T-cell (primary cell): ENCODE measurements around the gene TUBGCP6. TPM values are rescaled to one million over a fixed set of nuclear protein-coding genes. Genes with fewer than 3 reads are reported as not detected.
"Not testable (repeated sequence)": the region's sequence is repeated elsewhere in the genome, so short reads cannot be mapped to it uniquely, and the experiment has no call there.

Source experiments
- ATAC-seq, 4 experiments: fragments of 200-7000 bp in 3 of 4; fragments of 150-1000 bp in 1 of 4; cut with Tn5 transposase; replicated peaks in 1 of 4; 1 replicate in 3 of 4; 2 replicates in 1 of 4; pipeline ENCODE4 v1.10.0; 2021; ENCODE audit warnings: moderate library complexity in 3 of 4, mild to moderate bottlenecking in 2 of 4, moderate number of reproducible peaks in 1 of 4
- CTCF ChIA-PET, 2 donors: fragments of 300-600 bp; sonication (Branson Sonifier 250); formaldehyde crosslinking; loops; one replicate each; lab custom pipeline; 2022; ENCODE audit warnings: antibody characterized with exemption in 2 of 2; lab: Charles Lee
- POLR2A ChIA-PET, 2 donors: fragments of 300-600 bp; sonication (Branson Sonifier 250); formaldehyde crosslinking; loops; one replicate each; lab custom pipeline; 2022; ENCODE audit warnings: antibody characterized with exemption in 2 of 2; lab: Charles Lee
- DNase-seq, 35 experiments: peaks; one replicate each; pipeline versions ENCODE4 v3.0.0 to v3.0.0-alpha.2; 2013 to 2023
- H3K27ac ChIP-seq: one replicate; pipeline ENCODE4 v1.5.1; 2013; ENCODE audit warnings: low read length
- H3K27me3 ChIP-seq, 2 experiments: replicated peaks in 1 of 2; 1 replicate in 1 of 2; 2 replicates in 1 of 2; pipeline versions ENCODE4 v1.6.1 to v1.7.0; 2013; ENCODE audit warnings: low read length in 1 of 2, mixed read lengths in 1 of 2; ENCODE audit not compliant: control insufficient read depth in 2 of 2, insufficient read depth in 2 of 2; ENCODE audit errors: extremely low read depth in 1 of 2
- H3K36me3 ChIP-seq, 2 donors: 1 replicate in 1 of 2; 2 replicates in 1 of 2; pipeline versions ENCODE4 v1.6.1 to v1.7.0; 2013; ENCODE audit warnings: low read length in 1 of 2; ENCODE audit not compliant: control insufficient read depth in 2 of 2, insufficient read depth in 1 of 2; ENCODE audit errors: extremely low read depth in 1 of 2
- H3K4me1 ChIP-seq, 2 experiments: 1 replicate in 1 of 2; 2 replicates in 1 of 2; pipeline versions ENCODE4 v1.6.1 to v1.7.0; 2013; ENCODE audit warnings: low read length in 2 of 2, mixed read lengths in 1 of 2; ENCODE audit not compliant: insufficient read depth in 2 of 2, control insufficient read depth in 1 of 2; ENCODE audit errors: extremely low read depth in 1 of 2
- H3K4me3 ChIP-seq, 2 donors: 1 replicate in 1 of 2; 2 replicates in 1 of 2; pipeline versions ENCODE4 v1.5.1 to v1.7.0; 2013; ENCODE audit warnings: mild to moderate bottlenecking in 2 of 2, low read length in 1 of 2, moderate library complexity in 1 of 2; ENCODE audit not compliant: control insufficient read depth in 1 of 2; ENCODE audit errors: extremely low read depth in 1 of 2
- H3K9me3 ChIP-seq: 2 replicates; pipeline ENCODE4 v1.7.0; 2013
- H3K27ac Mint-ChIP-seq, 2 donors: one replicate each; pipeline ENCODE4 v1.8.0; 2020 to 2021; ENCODE audit warnings: mild to moderate bottlenecking in 2 of 2, mixed read lengths in 2 of 2
- H3K27me3 Mint-ChIP-seq, 2 donors: one replicate each; pipeline ENCODE4 v1.8.0; 2021 to 2022; ENCODE audit warnings: mixed read lengths in 2 of 2
- H3K36me3 Mint-ChIP-seq: one replicate; pipeline ENCODE4 v1.8.0; 2021; ENCODE audit warnings: mixed read lengths
- H3K4me1 Mint-ChIP-seq, 3 donors: one replicate each; pipeline ENCODE4 v1.8.0; 2020 to 2022; ENCODE audit warnings: mixed read lengths in 3 of 3, mild to moderate bottlenecking in 1 of 3
- H3K4me3 Mint-ChIP-seq, 3 donors: one replicate each; pipeline ENCODE4 v1.8.0; 2020 to 2022; ENCODE audit warnings: mild to moderate bottlenecking in 3 of 3, mixed read lengths in 3 of 3, moderate library complexity in 3 of 3
- H3K9me3 Mint-ChIP-seq, 3 donors: one replicate each; pipeline ENCODE4 v1.8.0; 2020 to 2022; ENCODE audit warnings: mixed read lengths in 3 of 3
- WGBS: methylation state at CpG from one replicate; pipeline ENCODE4 v1.1.5; 2013; ENCODE audit warnings: missing lambda C conversion rate; ENCODE audit not compliant: insufficient coverage; 5-methylcytosine and 5-hydroxymethylcytosine counted together
- total RNA-seq, 35 experiments: library from RNA in 6 of 35; stranded (reverse) in 6 of 35; fragments of 120-200 nt in 1 of 35; gene quantifications; one replicate each; pipeline versions ENCODE4 v1.2.1 to v1.2.4 and lab custom pipeline; 2013 to 2026

The TUBGCP6 gene
- total RNA-seq, 5 donors from 2014 or later (not counting 1 experiment from before 2014, with no cell fraction given), result 129 to 144 (median 132) TPM

DNA sequence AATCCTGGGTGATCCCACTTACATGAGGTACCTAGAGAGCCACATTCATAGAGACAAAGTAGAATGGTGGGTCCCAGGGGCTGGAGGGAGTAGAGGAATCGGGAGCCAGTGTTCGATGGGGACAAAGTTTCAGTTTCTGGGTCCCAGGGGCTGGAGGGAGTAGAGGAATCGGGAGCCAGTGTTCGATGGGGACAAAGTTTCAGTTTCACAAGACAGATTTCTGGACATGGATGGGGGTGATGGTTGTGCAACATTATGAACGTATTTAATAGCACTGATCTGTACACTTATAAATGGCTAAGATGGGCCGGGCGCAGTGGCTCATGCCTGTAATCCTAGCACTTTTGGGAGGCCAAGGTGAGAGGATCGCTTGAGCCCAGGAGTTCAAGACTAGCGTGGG is 39.8 kb downstream of the TUBGCP6 start:
- CTCF ChIA-PET, result interaction anchor here in 1 of 2 donors (0.5 kb wide), 1 partner anchor 14 kb away, joined by 6 read pairs; no protein-coding TSS in a partner anchor
- H3K27me3 ChIP-seq, DNase-seq, H3K4me3 ChIP-seq, H3K4me3 Mint-ChIP-seq, H3K9me3 ChIP-seq, POLR2A ChIA-PET, ATAC-seq, H3K9me3 Mint-ChIP-seq, H3K27ac ChIP-seq, H3K27me3 Mint-ChIP-seq: not testable (repeated sequence)
- Histone ChIP-seq H3K36me3 (peaks cover 0 to 17% of the 10 kb centered on the region in 2 donors), H3K4me1 (peaks cover 4 to 29% of the 10 kb centered on the region in 2 experiments)
- peaks cover 30 to 34% (median 33%) of the 10 kb centered on the region in 3 donors for H3K4me1 Mint-ChIP-seq
- peak overlapping the region; percentile 2 to 57 for H3K27ac Mint-ChIP-seq
- WGBS, result 96% methylated on average over 7 of the region's 9 CpGs
- H3K36me3 Mint-ChIP-seq, result peaks cover 20% of the 10 kb centered on the region

DNA sequence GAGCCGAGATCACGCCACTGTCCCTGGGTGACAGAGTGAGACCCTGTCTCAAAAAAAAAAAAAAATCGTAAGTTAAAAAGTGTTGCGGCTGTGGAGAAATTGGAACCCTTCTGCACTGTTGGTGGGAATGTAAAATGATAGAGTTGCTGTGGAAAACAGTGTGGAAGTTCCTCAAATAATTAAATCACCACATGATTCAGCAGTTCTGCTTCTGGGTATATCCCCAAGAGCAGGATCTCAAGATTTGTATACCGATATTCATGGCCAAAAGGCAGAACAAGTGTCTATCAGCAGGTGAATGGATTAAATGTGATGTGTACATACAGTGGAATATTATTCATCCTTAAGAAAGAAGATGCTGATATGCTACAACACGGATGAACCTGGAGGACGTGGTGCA is 40.3 kb downstream of the TUBGCP6 start:
- CTCF ChIA-PET, result interaction anchor here in 1 of 2 donors (0.5 kb wide), 1 partner anchor 14 kb away, joined by 6 read pairs; no protein-coding TSS in a partner anchor
- H3K4me1 Mint-ChIP-seq, result peaks cover 27 to 33% (median 33%) of the 10 kb centered on the region in 3 donors
- no peaks in the 10 kb centered on the region for H3K27me3 Mint-ChIP-seq
- Histone ChIP-seq H3K27me3 (no peaks in the 10 kb centered on the region), H3K4me1 (peaks cover 4 to 29% of the 10 kb centered on the region in 2 experiments), H3K9me3 (no peaks in the 10 kb centered on the region), H3K4me3 (no peak overlapping the region), H3K27ac (no peak overlapping the region), H3K36me3 (peaks cover 0 to 16% of the 10 kb centered on the region in 2 donors)
- no peaks in the 10 kb centered on the region for H3K9me3 Mint-ChIP-seq
- ATAC-seq, result no peak
- H3K36me3 Mint-ChIP-seq, result peaks cover 16% of the 10 kb centered on the region
- peak overlapping the region in 1 of 2 donors; percentile 57 for H3K27ac Mint-ChIP-seq
- POLR2A ChIA-PET, result no interaction called here
- no peak overlapping the region for H3K4me3 Mint-ChIP-seq
- DNase-seq, result no peak
- WGBS, result 98% methylated on average over 6 of the region's 7 CpGs

DNA sequence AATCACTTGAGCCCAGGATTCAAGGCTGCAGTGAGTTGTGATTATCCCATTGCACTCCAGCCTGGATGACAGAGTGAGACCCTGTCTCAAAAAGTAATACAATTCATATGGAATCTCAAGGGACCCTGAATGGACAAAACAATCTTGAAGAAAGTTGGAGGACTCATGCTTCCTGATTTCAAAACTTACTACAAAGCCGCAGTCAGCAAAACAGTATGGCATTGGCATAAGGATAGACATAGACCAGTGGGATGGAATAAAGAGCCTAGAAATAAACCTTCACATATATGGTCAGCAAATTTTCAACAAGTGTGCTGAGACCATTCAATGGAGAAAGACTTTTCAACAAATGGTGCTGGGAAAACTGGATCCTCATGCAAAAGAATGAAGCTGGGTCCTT is 41.5 kb downstream of the TUBGCP6 start:
- H3K9me3 ChIP-seq, result no peaks in the 10 kb centered on the region
- H3K27ac ChIP-seq, result no peak overlapping the region
- no peak for DNase-seq
- peaks cover 4 to 30% of the 10 kb centered on the region in 2 experiments for H3K4me1 ChIP-seq
- no peak for ATAC-seq
- Mint-ChIP-seq H3K4me3 (peak overlapping the region in 1 of 3 donors; percentile 24), H3K27me3 (no peaks in the 10 kb centered on the region), H3K4me1 (peaks cover 29 to 38% (median 35%) of the 10 kb centered on the region in 3 donors), H3K36me3 (peaks cover 16% of the 10 kb centered on the region), H3K9me3 (no peaks in the 10 kb centered on the region), H3K27ac (no peak overlapping the region)
- H3K27me3 ChIP-seq, result no peaks in the 10 kb centered on the region
- ChIA-PET POLR2A (interaction anchor here in 1 of 2 donors (0.6 kb wide), 1 partner anchor 62 kb away, joined by 5 read pairs; no protein-coding TSS in a partner anchor), CTCF (no interaction called here)
- H3K36me3 ChIP-seq, result peaks cover 0 to 17% of the 10 kb centered on the region in 2 donors
- no CpG with 5 or more reads among the region's 1 CpG for WGBS
- H3K4me3 ChIP-seq, result no peak overlapping the region

DNA sequence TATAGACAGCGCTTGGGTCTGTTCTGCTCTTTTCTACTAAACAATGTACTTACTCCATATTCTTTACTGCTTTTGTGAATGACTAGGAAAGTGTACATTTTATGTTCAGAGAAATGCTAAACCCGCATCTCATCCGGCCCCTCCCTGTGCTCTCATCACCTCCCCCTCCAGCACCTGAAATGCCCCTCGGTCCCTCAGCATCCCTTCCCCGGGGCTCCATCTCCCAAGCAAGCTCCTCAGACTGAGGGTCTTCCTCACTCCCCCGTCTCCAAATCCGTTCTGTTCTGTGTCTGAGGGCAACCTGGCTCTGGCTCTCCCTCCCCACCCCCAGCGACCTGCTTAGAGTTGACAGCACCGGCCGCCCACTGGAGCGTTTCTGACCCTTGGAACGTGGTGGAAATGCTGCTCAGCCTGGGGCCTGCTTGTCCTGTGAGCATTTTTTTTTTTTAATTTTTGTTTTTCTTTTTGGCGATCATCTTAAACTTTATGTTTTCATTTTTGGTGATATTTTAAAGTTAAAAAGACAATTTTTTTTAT is 42.6 kb downstream of the TUBGCP6 start:
- Mint-ChIP-seq H3K9me3 (no peaks in the 10 kb centered on the region), H3K36me3 (peaks cover 16% of the 10 kb centered on the region), H3K27me3 (no peaks in the 10 kb centered on the region), H3K4me1 (peaks cover 29 to 37% (median 35%) of the 10 kb centered on the region in 3 donors), H3K4me3 (peak overlapping the region; percentile 80 to 84 (median 82)), H3K27ac (peak overlapping the region in 1 of 2 donors; percentile 58)
- CTCF ChIA-PET, result interaction anchor here in 1 of 2 donors (0.6 kb wide), 1 partner anchor 41 kb away, joined by 3 read pairs; no protein-coding TSS in a partner anchor
- Histone ChIP-seq H3K4me3 (peak overlapping the region; percentile 43 to 68), H3K9me3 (no peaks in the 10 kb centered on the region), H3K27me3 (no peaks in the 10 kb centered on the region), H3K27ac (no peak overlapping the region), H3K4me1 (peaks cover 4 to 29% of the 10 kb centered on the region in 2 experiments), H3K36me3 (peaks cover 0 to 17% of the 10 kb centered on the region in 2 donors)
- DNase-seq (no peak), ATAC-seq (no peak)
- POLR2A ChIA-PET, result no interaction called here
- WGBS, result 81% methylated on average over 6 of the region's 13 CpGs

DNA sequence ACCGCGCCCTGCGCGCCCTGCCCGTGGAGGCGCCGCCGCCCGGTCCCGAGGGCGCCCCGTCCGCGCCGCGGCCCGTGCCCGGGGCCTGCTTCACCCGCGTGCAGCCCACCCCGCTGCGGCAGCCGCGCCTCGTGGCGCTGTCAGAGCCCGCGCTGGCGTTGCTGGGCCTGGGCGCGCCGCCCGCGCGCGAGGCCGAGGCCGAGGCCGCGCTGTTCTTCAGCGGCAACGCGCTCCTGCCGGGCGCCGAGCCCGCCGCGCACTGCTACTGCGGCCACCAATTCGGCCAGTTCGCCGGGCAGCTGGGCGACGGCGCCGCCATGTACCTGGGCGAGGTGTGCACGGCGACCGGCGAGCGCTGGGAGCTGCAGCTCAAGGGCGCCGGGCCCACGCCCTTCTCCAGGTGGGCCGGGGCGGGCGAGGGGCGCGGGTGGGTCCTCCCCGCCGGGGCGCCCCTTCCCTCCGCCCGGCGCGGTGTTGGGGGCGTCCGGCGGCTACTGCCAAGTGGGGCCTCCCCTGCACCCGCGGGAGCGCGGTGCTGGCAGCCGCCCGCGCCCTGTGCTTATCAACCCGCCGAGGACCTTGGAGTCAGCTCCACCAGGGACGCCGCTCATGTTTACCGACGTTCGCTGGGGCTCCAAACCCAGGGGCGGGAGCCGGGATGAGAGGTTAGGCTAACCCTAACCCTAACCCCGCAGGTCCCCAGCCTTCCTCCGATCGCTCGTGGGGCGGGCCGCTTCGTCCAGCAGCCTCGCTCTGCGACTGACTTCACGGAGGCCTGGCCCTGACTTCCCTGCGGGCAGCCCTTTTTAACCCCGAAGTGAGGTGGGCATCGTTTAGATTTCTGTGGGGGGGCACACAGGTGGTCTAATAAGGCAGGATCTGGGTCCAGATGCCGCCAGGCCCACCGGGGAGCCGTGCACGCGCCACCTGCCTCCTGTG is 43.4 kb downstream of the TUBGCP6 start:
- POLR2A ChIA-PET, result no interaction called here
- Mint-ChIP-seq H3K4me1 (peaks cover 29 to 37% (median 35%) of the 10 kb centered on the region in 3 donors), H3K27me3 (no peaks in the 10 kb centered on the region), H3K4me3 (peak overlapping the region; percentile 80 to 84 (median 82)), H3K9me3 (no peaks in the 10 kb centered on the region), H3K27ac (peak overlapping the region in 1 of 2 donors; percentile 58), H3K36me3 (peaks cover 16% of the 10 kb centered on the region)
- peak; percentile 30 to 47 (median 40) for ATAC-seq
- peaks cover 4 to 23% of the 10 kb centered on the region in 2 experiments for H3K4me1 ChIP-seq
- CTCF ChIA-PET, result interaction anchor here in 1 of 2 donors (0.6 kb wide), 1 partner anchor 42 kb away, joined by 3 read pairs; no protein-coding TSS in a partner anchor
- no peaks in the 10 kb centered on the region for H3K9me3 ChIP-seq
- H3K36me3 ChIP-seq, result peaks cover 0 to 14% of the 10 kb centered on the region in 2 donors
- H3K4me3 ChIP-seq, result peak overlapping the region; percentile 56 to 68
- no peak overlapping the region for H3K27ac ChIP-seq
- WGBS, result 3% methylated on average over 112 of the region's 115 CpGs
- DNase-seq, result no peak
- H3K27me3 ChIP-seq, result no peaks in the 10 kb centered on the region
